HG03025 (cell line): Measurements from ENCODE around the gene BUB1B.

ENCODE experiments used
- ATAC-seq: cut with Tn5 transposase; IDR thresholded peaks from one replicate; pipeline ENCODE4 v1.9.1; 2021; ENCODE audit warnings: mild to moderate bottlenecking, moderate library complexity; ENCODE audit not compliant: unreplicated experiment, low FRiP score

Gene BUB1B

GRCh38 chr15:40252438-40253166, 91.7 kb downstream of the BUB1B start:
- no peak for ATAC-seq

- no peak for ATAC-seq
Observed at GRCh38 chr15:40253167-40253790, 92.4 kb downstream of the BUB1B start.

GRCh38 chr15:40254452-40254851, 93.6 kb downstream of the BUB1B start:
- ATAC-seq, result no peak

DNA sequence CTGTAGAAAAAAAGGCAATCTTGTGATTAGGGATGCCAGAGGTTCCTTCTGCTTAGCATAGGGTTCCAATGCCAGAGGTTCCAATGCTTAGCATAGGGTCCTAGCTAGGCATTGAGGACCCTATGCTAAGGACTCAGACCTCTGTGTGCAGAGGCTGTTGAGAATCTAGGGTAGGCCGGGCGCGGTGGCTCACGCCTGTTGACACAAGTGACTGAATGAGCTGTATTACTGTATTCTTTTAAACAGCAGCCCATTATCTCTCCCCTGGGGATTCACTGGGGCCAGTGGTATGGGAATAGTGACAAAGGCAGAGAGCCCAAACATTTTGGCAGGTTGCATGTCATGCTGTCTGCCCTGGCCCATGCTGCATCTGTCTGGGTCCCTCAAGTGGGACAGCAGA, 94.2 kb downstream of the BUB1B start:
- ATAC-seq, result no peak

GRCh38 chr15:40256638-40257235, 95.9 kb downstream of the BUB1B start:
- no peak for ATAC-seq

- ATAC-seq, result no peak
Observed at GRCh38 chr15:40257656-40258450, 97.0 kb downstream of the BUB1B start.

DNA sequence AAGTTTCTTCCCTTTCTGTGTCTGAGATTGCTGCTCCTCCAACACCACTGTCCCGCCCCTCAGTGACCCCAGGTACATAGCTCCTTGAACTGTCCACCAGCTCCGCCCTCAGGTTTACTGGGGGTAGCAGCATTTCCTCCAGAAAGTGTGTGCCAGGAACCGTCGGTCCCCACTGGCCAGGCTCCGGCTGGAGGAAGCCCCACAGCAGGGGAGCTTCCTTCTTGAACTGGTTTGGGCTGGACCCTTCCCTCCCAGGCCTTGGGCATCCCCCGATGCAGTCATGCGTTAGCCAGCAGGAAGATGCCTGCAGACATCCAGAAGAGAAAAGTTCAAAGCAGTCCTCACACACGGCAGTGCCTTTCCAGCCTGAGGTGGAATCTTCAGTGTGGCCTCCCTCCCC, 97.7 kb downstream of the BUB1B start:
- ATAC-seq, result no peak

GRCh38 chr15:40259021-40259420, 98.2 kb downstream of the BUB1B start:
- no peak for ATAC-seq

DNA sequence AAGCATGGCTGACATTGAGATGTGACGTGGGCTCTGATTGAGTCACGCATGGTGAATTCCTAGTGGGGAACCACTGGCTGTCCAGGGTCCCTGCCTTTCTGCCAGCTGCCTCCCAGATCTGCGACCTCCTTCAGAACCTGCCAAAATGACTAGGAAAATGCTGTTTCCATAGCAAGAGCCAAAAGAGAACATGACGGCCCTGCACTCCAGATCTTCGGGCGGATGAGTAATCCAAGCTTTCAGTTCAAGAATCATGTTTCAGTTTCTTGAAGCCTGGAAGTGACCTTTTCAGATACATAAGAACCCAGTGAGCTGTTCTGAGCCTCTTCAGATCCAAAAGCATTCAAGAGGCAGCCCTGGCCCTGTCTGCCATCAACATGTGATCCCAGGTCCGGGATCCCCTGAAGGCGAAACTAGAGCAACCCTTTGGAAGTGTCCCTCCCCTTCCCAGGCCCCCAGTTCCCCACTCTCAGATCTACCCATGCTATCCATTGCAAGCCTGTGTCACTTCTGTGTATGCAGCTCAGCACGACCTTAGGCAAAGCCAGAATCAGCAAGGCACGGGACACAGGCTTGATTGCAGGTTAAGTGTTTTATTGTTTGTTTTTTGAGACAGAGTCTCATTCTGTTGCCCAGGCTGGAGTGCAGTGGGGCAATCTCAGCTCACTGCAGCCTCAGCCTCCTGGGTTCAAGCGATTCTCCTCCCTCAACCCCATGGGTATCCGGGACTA, 102.3 kb downstream of the BUB1B start:
- ATAC-seq, result no peak

- ATAC-seq, result no peak
Observed at GRCh38 chr15:40264321-40265153, 103.7 kb downstream of the BUB1B start.

DNA sequence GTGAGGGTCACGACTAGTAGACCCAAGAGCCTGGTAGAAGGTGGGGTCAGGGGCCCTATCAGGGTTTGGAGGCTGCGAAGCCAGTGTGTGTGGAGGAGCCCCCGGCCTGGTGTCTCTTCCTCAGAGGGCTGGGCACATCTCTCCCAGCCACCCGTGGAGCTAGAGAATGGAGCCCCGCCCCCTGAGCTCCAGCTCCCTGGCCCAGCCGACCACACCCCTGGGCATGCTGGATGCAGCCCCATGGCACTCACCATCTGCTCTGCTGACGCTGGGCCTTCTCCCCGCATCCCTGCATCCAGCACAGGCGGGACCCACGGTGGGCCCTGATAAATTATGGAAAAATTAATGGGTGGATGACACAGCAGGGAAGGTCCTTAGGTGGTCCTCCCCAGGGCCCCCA, 104.5 kb downstream of the BUB1B start:
- no peak for ATAC-seq

- no peak for ATAC-seq
Observed at GRCh38 chr15:40265875-40266274, 105.0 kb downstream of the BUB1B start.

GRCh38 chr15:40266828-40267304, 106.0 kb downstream of the BUB1B start:
- no peak for ATAC-seq

DNA sequence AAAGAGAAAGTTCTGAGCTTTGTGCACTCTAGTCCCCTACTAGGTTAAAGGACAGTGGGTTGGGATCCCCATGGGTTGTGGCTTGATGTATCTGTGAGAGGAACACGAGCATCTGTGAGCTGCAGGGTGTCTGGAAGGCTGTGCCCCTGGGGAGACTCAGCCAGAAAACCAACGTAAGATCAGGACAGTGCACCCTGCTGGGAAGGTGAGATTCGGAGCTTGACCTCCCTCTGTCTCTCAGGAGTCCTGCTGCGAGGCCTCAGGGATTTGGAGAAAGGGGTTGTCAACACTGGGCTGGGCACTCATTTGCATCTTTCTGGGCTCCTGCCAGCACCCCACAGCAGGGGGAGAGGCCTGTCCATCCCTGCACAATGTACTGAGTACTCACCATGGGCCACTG, 106.8 kb downstream of the BUB1B start:
- ATAC-seq, result no peak

- ATAC-seq, result no peak
Observed at GRCh38 chr15:40269604-40270003, 108.7 kb downstream of the BUB1B start.

DNA sequence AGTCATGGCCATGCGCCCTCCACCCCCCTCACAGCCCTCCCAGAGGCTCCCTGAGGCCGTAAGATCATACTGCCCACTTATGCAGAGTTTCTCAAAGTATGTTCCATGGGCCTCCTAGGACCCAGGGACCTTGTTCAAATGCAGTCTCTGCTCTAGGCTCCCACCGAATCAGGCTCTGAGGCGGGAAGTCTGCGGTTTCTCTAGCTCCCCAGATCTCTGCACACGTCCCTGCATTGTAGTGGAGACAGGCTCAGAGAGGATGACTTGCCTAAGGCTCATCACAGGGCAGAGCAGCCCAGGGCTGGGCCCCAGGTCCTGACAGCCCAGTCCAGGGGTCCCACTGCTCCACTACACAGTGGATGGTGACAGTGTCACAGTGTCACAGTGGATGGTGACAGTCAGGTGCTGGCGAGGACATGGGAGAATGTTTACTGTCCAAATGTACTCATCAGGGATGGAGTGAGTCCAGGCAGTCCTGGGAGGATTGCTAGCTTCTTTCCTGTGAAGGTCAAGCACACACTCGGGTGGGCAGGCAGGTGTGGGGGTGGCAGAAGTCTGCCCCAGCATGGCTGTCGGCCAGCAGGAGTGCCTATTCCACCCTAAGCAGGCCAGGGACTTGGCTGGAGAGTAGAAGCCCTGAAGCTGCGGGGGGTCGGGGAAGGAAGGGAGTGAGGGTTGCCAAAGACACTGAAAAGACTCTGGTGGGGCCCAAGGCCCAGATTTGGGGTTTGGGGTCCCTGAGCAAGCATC, 109.6 kb downstream of the BUB1B start:
- ATAC-seq, result no peak
